AG09319 (cell line): Measurements from ENCODE around the gene GSK3B.

Experiments
- DNase-seq: peaks from one replicate; pipeline ENCODE4 v3.0.0-alpha.2; 2010; ENCODE audit warnings: low read depth; ENCODE audit errors: extremely low read depth
- TF ChIP-seq, protein P1 (sequence below): IDR thresholded peaks from 2 replicates; pipeline ENCODE4 v1.5.1; 2011; ENCODE audit warnings: low read depth, mild to moderate bottlenecking, inconsistent platforms, low read length, moderate library complexity

Gene GSK3B

DNA sequence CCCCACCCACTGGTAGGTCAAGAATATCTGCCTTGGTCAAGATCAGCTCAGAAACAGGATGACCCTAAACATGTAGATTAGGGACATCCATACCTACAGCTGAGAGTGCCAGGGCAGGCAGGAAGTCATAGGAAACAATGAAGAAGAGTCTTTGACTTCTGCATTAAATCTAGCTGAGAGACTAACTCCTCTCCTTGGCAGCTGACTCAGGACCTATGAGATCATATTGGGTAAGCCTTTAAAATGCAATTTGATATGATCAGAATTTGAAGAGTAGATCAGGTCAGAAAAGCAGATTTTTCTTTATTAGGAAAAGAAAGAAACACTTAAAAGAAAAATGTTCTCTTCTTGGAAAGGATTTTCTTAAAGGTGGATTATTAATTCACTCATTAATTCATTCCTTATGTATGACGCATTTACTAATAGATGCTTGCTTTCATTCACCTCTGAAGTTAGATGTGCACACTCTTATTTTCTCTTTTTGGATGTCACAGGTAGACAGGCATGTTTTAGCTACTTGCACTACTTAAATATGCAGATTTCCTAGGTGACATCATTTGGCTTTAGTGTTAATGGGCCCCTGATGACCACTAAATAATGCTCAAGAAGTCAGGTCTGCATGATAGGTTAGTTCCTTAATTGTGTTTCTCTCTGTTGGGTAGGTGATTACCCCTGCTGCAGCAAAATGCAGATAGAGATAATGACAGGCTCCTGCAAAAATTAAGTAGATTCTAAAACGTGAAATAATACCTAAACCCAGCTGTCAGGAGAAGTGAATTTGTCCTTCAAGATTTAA is 35.7 kb upstream of the GSK3B start:
- TF ChIP-seq, protein P1, sequence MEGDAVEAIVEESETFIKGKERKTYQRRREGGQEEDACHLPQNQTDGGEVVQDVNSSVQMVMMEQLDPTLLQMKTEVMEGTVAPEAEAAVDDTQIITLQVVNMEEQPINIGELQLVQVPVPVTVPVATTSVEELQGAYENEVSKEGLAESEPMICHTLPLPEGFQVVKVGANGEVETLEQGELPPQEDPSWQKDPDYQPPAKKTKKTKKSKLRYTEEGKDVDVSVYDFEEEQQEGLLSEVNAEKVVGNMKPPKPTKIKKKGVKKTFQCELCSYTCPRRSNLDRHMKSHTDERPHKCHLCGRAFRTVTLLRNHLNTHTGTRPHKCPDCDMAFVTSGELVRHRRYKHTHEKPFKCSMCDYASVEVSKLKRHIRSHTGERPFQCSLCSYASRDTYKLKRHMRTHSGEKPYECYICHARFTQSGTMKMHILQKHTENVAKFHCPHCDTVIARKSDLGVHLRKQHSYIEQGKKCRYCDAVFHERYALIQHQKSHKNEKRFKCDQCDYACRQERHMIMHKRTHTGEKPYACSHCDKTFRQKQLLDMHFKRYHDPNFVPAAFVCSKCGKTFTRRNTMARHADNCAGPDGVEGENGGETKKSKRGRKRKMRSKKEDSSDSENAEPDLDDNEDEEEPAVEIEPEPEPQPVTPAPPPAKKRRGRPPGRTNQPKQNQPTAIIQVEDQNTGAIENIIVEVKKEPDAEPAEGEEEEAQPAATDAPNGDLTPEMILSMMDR = no peak
- DNase-seq = no peak

DNA sequence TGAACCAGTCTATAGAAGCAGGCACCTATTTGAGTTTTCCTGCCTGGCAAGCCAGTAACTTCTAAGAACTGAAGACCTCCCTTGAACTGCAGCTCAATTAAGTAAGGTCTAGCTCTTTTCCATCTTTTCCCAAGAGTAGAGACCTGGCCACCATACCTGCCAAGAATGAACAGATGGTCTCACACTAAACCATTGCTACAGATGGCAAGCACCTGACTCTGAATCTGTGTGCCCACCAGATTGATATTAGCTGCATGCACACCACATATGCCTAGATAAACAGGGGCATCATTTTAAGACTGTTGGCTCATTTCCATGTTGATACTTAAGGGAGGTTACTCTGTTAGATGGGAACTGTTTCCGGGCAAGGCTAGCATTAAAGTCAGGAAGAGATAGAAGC is 34.8 kb upstream of the GSK3B start:
- DNase-seq = no peak
- TF ChIP-seq, protein P1 = no peak

DNA sequence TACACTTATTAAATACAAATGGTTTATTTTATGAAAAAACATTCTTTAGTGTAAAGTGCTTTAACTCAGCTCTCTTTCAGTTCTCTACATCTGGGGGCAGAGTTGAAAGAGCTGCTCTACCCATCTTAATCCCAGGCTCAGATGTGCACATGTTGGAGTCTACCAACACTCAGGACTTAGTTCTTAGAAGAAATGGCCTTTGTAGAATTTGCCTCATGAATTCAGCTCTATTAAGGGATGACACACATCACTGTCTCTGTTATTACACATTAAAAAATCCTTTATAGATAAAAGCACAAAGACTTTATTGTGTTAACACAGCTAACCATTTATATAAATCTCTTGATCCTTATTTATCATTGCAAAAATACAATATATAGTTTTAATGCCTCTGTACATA is 31.7 kb upstream of the GSK3B start:
- DNase-seq = no peak
- TF ChIP-seq, protein P1 = no peak

DNA sequence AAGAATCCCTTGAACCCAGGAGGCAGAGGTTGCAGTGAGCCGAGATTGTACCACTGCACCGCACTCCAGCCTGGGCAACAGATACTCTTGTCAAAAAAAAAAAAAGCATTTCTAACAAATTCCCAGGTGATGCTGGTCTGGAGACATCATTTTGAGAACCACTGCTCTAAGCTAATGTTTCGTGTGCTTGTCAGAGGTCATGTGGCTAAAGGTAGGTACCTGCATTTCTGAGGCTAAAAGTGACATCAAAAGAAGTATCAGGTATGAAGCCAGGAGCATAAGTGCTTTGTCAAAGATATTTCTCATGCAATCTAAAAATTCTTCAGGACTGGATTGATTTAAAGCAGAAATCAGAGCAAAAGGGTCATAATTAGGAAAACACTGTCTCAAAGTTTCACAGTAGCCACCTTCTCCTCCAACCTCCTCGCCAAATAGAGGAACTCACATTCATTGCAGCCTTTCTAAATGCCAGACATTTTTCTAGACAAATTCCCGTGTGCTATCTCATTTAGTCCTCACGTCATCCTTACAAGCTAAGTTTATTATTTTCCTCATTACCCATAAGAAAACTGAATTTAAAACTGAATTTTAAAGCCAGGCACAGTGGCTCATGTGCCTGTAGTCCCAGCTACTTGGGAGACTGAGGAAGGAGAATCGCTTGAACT is 25.7 kb upstream of the GSK3B start:
- TF ChIP-seq, protein P1 = no peak
- no peak for DNase-seq

DNA sequence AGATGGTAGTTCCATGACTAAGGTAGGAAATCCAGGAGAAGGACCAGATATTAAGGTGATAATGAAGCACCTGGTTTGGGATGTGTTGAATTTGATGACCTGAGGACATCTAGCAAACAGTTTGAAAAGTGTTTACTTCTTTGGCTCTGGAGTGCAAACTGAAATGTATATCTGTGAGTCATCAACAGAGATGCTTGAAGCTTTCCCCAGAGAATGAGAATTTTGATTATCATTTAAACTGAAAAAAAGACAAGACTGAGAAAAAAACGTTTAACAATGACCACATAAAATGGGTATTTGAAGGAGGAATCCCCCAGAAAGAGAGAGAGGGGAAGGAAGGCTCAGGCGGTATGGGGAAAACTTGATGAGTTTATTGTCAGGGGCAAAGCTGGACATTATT is 20.7 kb upstream of the GSK3B start:
- TF ChIP-seq, protein P1 = no peak
- no peak for DNase-seq

DNA sequence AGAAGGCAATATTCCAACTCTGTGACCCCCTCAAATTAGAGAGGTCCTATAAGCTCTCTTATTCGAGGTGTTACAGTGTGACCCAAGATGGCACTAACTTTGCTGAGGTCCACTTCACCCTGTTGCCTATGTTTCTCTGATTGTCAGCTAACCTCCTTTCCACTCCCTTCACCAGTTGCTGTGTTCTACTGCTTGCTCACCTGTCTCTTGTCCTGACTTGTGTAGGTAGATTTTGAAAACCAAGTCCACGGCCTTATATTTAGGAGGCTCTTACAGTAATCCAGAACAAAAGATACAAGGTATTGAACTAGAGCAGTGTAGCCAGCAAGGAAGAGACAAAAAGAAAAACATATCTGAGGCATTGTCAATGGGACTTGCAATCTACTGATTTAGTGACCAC is 20.1 kb upstream of the GSK3B start:
- no peak for DNase-seq
- TF ChIP-seq, protein P1 = no peak
